ENCODE measurements around the gene COL10A1.

- TF ChIP-seq, protein P1, sequence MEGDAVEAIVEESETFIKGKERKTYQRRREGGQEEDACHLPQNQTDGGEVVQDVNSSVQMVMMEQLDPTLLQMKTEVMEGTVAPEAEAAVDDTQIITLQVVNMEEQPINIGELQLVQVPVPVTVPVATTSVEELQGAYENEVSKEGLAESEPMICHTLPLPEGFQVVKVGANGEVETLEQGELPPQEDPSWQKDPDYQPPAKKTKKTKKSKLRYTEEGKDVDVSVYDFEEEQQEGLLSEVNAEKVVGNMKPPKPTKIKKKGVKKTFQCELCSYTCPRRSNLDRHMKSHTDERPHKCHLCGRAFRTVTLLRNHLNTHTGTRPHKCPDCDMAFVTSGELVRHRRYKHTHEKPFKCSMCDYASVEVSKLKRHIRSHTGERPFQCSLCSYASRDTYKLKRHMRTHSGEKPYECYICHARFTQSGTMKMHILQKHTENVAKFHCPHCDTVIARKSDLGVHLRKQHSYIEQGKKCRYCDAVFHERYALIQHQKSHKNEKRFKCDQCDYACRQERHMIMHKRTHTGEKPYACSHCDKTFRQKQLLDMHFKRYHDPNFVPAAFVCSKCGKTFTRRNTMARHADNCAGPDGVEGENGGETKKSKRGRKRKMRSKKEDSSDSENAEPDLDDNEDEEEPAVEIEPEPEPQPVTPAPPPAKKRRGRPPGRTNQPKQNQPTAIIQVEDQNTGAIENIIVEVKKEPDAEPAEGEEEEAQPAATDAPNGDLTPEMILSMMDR (IDR thresholded peaks at IDR 0.05): no peak
- TF ChIP-seq MYC (IDR thresholded peaks at IDR 0.05; ENCODE audit: borderline replicate concordance, low read length) (no peak), POLR2A (IDR thresholded peaks at IDR 0.05; ENCODE audit: low read length) (no peak), RAD21 (conservative IDR thresholded peaks at IDR 0.05 in 1 of 2, IDR thresholded peaks at IDR 0.05 in 1 of 2) (no peak), TP53 (CRISPR knock-in tag; IDR thresholded peaks at IDR 0.05) (no peak), CBX8 (IDR thresholded peaks at IDR 0.05) (no peak), KDM1A (IDR thresholded peaks at IDR 0.05; ENCODE audit: low read depth) (no peak), JUN (IDR thresholded peaks at IDR 0.05) (no peak), MAZ (IDR thresholded peaks at IDR 0.05; ENCODE audit: borderline replicate concordance, low read depth, low read length) (no peak), NFE2L2 (conservative IDR thresholded peaks at IDR 0.05; ENCODE audit: low read length) (no peak), MAFK (IDR thresholded peaks at IDR 0.05; ENCODE audit: partially characterized antibody) (no peak), POLR2AphosphoS2 (conservative IDR thresholded peaks at IDR 0.05; ENCODE audit: low read length) (no peak), RFX5 (IDR thresholded peaks at IDR 0.05) (no peak)
- TF ChIP-seq, protein P2, sequence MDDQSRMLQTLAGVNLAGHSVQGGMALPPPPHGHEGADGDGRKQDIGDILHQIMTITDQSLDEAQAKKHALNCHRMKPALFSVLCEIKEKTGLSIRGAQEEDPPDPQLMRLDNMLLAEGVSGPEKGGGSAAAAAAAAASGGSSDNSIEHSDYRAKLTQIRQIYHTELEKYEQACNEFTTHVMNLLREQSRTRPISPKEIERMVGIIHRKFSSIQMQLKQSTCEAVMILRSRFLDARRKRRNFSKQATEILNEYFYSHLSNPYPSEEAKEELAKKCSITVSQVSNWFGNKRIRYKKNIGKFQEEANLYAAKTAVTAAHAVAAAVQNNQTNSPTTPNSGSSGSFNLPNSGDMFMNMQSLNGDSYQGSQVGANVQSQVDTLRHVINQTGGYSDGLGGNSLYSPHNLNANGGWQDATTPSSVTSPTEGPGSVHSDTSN (IDR thresholded peaks at IDR 0.05): no peak
Measured at GRCh38 chr6:116070101-116070500, 55.8 kb downstream of the COL10A1 start.

Measured in A549 (cell line).